Breast epithelium (tissue), 3 donors: ENCODE data around the gene IL1RAPL2.

Experiments
- POLR2A ChIP-seq: fragments of 450-650 bp; IDR thresholded peaks from one replicate; pipeline ENCODE4 v1.6.1; 2016; ENCODE audit warnings: antibody characterized with exemption, mild to moderate bottlenecking, moderate library complexity
- POLR2AphosphoS5 ChIP-seq, 3 donors: sonication (generic); formaldehyde crosslinking; IDR thresholded peaks; one replicate each; pipeline ENCODE4 v1.6.1; 2017; ENCODE audit warnings: antibody characterized with exemption in 3 of 3
- TF ChIP-seq, protein P1 (sequence below), 3 donors: fragments of 450-650 bp; IDR thresholded peaks; one replicate each; pipeline ENCODE4 v1.5.1; 2016 to 2017; ENCODE audit warnings: antibody characterized with exemption in 3 of 3, mild to moderate bottlenecking in 3 of 3, moderate library complexity in 3 of 3

DNA sequence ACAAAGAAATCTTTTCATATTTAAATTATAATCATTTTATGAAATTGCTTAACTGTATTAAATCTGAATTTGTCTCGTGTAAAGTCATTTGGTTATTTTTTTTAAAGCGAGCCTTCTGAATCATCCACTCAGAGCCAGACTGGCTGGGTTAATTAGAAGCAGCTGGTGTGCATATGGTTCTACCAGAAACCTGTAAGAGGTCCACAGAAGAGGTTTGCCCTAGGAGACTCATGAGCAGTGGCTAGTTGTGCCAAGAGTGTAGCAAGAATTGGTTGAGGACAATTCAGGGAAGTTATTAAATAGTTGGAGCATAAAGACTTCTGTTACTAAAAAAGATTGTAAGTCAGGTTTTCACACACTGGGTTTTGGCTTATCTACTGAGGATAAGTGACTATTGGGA is 267.4 kb downstream of the IL1RAPL2 start:
- TF ChIP-seq, protein P1, sequence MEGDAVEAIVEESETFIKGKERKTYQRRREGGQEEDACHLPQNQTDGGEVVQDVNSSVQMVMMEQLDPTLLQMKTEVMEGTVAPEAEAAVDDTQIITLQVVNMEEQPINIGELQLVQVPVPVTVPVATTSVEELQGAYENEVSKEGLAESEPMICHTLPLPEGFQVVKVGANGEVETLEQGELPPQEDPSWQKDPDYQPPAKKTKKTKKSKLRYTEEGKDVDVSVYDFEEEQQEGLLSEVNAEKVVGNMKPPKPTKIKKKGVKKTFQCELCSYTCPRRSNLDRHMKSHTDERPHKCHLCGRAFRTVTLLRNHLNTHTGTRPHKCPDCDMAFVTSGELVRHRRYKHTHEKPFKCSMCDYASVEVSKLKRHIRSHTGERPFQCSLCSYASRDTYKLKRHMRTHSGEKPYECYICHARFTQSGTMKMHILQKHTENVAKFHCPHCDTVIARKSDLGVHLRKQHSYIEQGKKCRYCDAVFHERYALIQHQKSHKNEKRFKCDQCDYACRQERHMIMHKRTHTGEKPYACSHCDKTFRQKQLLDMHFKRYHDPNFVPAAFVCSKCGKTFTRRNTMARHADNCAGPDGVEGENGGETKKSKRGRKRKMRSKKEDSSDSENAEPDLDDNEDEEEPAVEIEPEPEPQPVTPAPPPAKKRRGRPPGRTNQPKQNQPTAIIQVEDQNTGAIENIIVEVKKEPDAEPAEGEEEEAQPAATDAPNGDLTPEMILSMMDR (IDR thresholded peaks at IDR 0.05): no peak
- no peak for TF ChIP-seq POLR2A
- TF ChIP-seq POLR2AphosphoS5 (IDR thresholded peaks at IDR 0.05): no peak
